ENCODE data around the gene NPAS3.

NPAS3 gene

GRCh38 chr14:33850826-33851225 lies 912.1 kb downstream of the NPAS3 start:
- no peak for TF ChIP-seq CTCF (IDR thresholded peaks at IDR 0.05; ENCODE audit: low read depth, low read length)
- no peak overlapping the region for H3K4me3 ChIP-seq (ENCODE audit: low read depth, low read length)

GRCh38 chr14:33851366-33851765 lies 912.7 kb downstream of the NPAS3 start:
- no peak for TF ChIP-seq CTCF (IDR thresholded peaks at IDR 0.05; ENCODE audit: low read depth, low read length)

GRCh38 chr14:33851931-33852330 lies 913.3 kb downstream of the NPAS3 start:
- no peak for TF ChIP-seq CTCF (IDR thresholded peaks at IDR 0.05; ENCODE audit: low read depth, low read length)
- H3K4me3 ChIP-seq (ENCODE audit: low read depth, low read length): no peak overlapping the region

More at GRCh38 chr14:33851366-33851765, 912.7 kb downstream of the NPAS3 start:
- no peak overlapping the region for H3K4me3 ChIP-seq (ENCODE audit: low read depth, low read length)

Data from WI38 (cell line).